Measurements from ENCODE around the gene GPX7.

GPX7 gene

GRCh38 chr1:52629325-52629643 is 27.1 kb downstream of the GPX7 start:
- no peak for DNase-seq (ENCODE audit: low read depth in 2 of 2)

- DNase-seq (ENCODE audit: low read depth in 2 of 2): no peak
Measured at GRCh38 chr1:52629667-52630066, 27.5 kb downstream of the GPX7 start.

GRCh38 chr1:52631759-52632331 is 29.7 kb downstream of the GPX7 start:
- no peak for DNase-seq (ENCODE audit: low read depth in 2 of 2)

GRCh38 chr1:52632732-52633290 is 30.6 kb downstream of the GPX7 start, which contains the start of gene SHISAL2A:
Gene SHISAL2A (plus strand): TSS chr1:52633168. CDS start chr1:52633494, 326 bp downstream.
- DNase-seq (ENCODE audit: low read depth in 2 of 2): peak; percentile 22 to 30

GRCh38 chr1:52633291-52633754 is 31.2 kb downstream of the GPX7 start:
- no peak for DNase-seq (ENCODE audit: low read depth in 2 of 2)

- no peak for DNase-seq (ENCODE audit: low read depth in 2 of 2)
Measured at GRCh38 chr1:52634111-52634510, 31.9 kb downstream of the GPX7 start.

- no peak for DNase-seq (ENCODE audit: low read depth in 2 of 2)
Measured at GRCh38 chr1:52635321-52636089, 33.3 kb downstream of the GPX7 start.

GRCh38 chr1:52636721-52637695 is 34.8 kb downstream of the GPX7 start:
- peak; percentile 45 to 47 for DNase-seq (ENCODE audit: low read depth in 2 of 2)

- DNase-seq (ENCODE audit: low read depth in 2 of 2): no peak
Measured at GRCh38 chr1:52637946-52638345, 35.8 kb downstream of the GPX7 start.

GRCh38 chr1:52640697-52641096 is 38.5 kb downstream of the GPX7 start:
- DNase-seq (ENCODE audit: low read depth in 2 of 2): no peak

- no peak for DNase-seq (ENCODE audit: low read depth in 2 of 2)
Measured at GRCh38 chr1:52641307-52641706, 39.1 kb downstream of the GPX7 start.

- DNase-seq (ENCODE audit: low read depth in 2 of 2): no peak
Measured at GRCh38 chr1:52645261-52645660, 43.1 kb downstream of the GPX7 start.

GRCh38 chr1:52651904-52652303 is 49.7 kb downstream of the GPX7 start:
- DNase-seq (ENCODE audit: low read depth in 2 of 2): no peak

GRCh38 chr1:52653207-52653849 is 51.2 kb downstream of the GPX7 start:
- DNase-seq (ENCODE audit: low read depth in 2 of 2): no peak

- no peak for DNase-seq (ENCODE audit: low read depth in 2 of 2)
Measured at GRCh38 chr1:52654063-52654462, 51.9 kb downstream of the GPX7 start.

GRCh38 chr1:52657702-52658101 is 55.5 kb downstream of the GPX7 start:
- DNase-seq (ENCODE audit: low read depth in 2 of 2): no peak
